GM10266 (cell line): ENCODE data around the gene C20orf204.

Source experiments
- DNase-seq: peaks from one replicate; pipeline ENCODE4 v3.0.0; 2012; ENCODE audit errors: extremely low spot score
- CTCF ChIP-seq: IDR thresholded peaks from 2 replicates; pipeline ENCODE4 v1.5.1; 2012; ENCODE audit warnings: mild to moderate bottlenecking, low read depth; ENCODE audit not compliant: control insufficient read depth, insufficient read depth; ENCODE audit errors: missing control alignments

The C20orf204 gene

GRCh38 chr20:64055893-64056638 is 20.1 kb downstream of the C20orf204 start:
- peak; percentile 69 for DNase-seq
- no peak for TF ChIP-seq CTCF

- DNase-seq: no peak
- TF ChIP-seq CTCF: no peak
Observed at GRCh38 chr20:64056639-64056888, 20.6 kb downstream of the C20orf204 start.

- peak; percentile 70 for DNase-seq
- no peak for TF ChIP-seq CTCF
Observed at GRCh38 chr20:64056889-64057627, 21.1 kb downstream of the C20orf204 start.

- peak; percentile 91 for DNase-seq
- TF ChIP-seq CTCF: peak; percentile 93
Observed at GRCh38 chr20:64057628-64058498, 21.9 kb downstream of the C20orf204 start.

GRCh38 chr20:64058536-64058935 is 22.6 kb downstream of the C20orf204 start:
- TF ChIP-seq CTCF: no peak
- no peak for DNase-seq

- DNase-seq: no peak
- TF ChIP-seq CTCF: no peak
Observed at GRCh38 chr20:64062276-64062595, 26.3 kb downstream of the C20orf204 start.
